Measurements from ENCODE around the gene FBXW10B.
"Not testable (repeated sequence)": the region's sequence is repeated elsewhere in the genome, so short reads cannot be mapped to it uniquely, and the experiment has no call there.

FBXW10B gene

DNA sequence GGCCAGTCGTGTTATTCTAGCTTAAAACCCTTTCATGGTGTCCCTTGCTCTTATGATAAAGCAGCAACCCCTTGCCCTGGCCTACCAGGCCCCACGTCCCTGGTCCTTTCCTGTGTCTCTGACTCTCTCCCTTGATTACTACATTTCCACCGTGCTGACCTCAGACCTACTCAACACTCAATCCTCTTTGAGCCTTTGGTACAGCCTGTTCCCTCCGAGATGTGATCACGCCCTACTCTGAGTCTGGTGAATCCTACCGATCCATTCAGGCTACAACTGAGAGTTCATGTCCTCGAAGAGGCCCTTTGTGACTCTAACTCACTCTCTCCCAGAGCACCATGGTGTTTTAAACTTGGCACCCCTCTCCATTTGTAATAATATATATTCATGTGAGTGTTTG, 10.5 kb upstream of the FBXW10B start:
- not testable (repeated sequence) for DNase-seq

- not testable (repeated sequence) for DNase-seq
These were observed 4.2 kb upstream of the FBXW10B start for GRCh38 chr17:15623661-15624209.

DNA sequence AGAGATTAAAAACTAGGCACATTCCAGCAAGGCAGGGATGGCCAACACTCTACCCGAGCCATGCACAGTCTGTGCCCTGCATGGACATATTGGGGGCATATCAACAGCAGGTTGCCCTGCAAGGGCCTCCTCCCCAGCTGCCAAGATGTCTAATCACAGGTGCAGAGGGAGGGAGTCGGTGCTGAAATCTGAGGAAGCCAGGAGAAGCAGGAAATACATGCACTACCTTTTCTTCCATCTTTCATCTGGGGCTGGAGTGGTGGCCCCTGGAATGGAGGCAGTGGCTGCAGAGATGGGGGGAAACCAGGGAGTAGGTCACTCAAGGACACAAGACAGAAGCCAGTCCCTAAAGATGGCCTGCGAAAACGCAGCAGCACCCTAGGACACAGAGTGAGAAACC, 3.8 kb upstream of the FBXW10B start:
- not testable (repeated sequence) for DNase-seq

GRCh38 chr17:15622124-15622523, 2.6 kb upstream of the FBXW10B start:
- DNase-seq: not testable (repeated sequence)

GRCh38 chr17:15616828-15617227, 2.7 kb downstream of the FBXW10B start:
- DNase-seq: not testable (repeated sequence)

DNA sequence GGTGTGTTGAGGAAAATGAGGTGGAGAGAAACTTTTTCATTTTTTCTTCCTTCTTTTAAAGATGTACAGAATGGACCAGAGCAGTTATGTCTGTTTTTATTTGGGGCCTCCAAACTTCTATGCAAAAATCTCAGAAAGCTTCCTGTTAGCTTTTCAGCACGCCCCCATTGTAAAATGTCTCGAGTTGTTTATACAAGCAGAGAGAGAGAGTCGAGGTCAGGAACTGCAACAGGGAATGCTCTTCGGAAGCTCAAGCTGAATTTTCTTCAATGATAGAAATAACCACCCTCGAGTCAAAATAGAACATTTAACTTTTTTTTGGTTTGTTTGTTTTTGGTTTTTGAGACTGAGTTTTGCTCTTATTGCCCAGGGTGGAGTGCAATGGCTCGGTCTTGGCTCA, 3.7 kb downstream of the FBXW10B start:
- not testable (repeated sequence) for DNase-seq

GRCh38 chr17:15613111-15613510, 6.4 kb downstream of the FBXW10B start:
- not testable (repeated sequence) for DNase-seq

DNA sequence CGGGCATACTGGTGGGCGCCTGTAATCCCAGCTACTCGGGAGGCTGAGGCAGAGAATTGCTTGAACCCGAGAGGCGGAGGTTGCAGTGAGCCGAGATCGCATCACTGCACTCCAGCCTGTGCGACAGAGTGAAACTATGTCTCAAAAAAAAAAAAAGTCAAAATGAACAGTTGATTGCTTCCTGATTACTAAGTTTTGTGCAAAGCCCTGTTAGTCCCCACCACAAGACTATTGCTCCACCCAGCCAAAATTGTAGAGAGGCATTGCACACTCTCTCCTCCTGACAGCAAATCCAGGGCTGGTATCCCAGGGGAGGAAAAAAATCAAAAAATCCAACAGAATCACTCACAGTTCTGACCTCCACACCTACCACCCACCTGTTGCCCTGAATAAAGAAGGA, 26.5 kb downstream of the FBXW10B start:
- DNase-seq: not testable (repeated sequence)

DNA sequence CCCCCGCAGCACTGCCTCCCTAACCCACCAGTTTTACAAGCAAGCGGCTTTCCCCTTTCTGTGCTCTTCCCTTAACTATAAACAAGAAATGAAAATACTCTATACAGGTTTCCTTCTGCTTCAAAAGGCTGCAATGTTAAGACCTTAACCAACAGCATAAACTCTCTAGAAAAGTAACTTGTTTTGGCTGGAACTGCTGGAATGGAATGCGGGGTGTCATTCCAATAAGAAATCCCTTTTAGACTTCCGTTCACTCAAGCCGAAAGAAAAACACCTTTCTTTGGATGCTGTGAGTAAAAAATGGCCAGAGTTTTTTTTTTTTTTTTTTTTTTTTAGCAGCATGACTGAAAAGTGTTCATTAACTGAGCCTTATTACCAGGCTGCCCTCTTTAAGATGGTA, 27.5 kb downstream of the FBXW10B start:
- not testable (repeated sequence) for DNase-seq

GRCh38 chr17:15590844-15591243, 28.7 kb downstream of the FBXW10B start:
- not testable (repeated sequence) for DNase-seq

GRCh38 chr17:15589544-15590536, 29.7 kb downstream of the FBXW10B start:
- DNase-seq: peak; percentile 3 to 18

DNA sequence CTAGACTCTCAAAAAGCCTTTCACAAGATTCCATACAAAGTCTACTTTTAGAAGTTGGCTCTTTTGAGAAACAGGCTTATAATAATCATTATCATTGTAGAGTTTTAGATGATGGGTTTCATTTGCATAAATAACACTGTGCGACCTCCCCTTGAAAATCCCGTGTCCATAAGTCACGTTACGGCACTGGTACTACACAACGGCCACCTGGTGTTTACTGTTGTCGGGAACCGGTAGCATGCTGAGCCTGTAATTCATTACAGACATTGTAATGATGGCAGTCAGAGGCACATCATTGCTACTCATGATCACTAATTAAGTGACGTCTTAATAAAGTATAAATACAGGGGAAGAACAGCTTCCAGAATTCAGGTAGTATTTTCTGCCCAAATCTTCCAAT, 31.5 kb downstream of the FBXW10B start:
- not testable (repeated sequence) for DNase-seq

DNA sequence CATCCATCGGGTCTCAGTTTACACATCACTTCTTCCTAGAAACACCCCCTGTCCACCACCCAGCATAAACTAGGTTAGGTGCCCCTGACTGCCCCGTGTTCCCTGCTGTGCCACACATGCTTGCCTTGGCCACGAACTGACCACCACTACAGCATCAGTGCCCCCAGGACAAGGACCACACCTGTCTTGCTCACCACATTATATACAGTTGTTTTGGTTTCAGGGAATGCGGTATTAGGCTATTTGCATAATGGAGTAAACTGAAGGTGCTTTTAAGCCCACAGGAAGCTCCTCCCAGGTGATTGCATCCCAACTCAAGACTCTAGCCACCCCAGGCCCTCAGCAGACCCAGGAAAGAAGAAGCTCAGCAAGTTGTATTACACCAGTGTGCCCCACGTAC, 36.2 kb downstream of the FBXW10B start:
- not testable (repeated sequence) for DNase-seq

GRCh38 chr17:15581462-15581861, 38.0 kb downstream of the FBXW10B start:
- DNase-seq: not testable (repeated sequence)

DNA sequence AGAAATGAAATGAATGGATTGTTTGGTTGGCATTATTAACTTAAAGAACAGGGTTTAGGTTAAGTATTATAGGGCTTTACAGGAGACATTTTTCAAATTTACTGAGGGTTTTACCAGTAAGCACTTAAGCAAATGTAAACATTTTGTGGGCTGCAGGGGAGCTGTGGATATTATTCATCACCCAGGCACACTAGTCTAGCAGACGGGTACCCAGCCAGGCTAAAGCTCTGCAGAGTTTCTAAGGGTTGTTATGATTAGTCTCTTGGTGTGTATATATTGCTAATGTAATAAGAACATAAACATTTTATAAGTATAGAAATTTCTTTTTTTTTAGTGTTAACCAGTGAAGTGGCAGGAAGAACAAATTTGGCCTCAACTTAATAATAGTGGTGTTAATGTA, 42.7 kb downstream of the FBXW10B start:
- DNase-seq: not testable (repeated sequence)

- not testable (repeated sequence) for DNase-seq
These were observed 44.8 kb downstream of the FBXW10B start for GRCh38 chr17:15574660-15575059.

DNA sequence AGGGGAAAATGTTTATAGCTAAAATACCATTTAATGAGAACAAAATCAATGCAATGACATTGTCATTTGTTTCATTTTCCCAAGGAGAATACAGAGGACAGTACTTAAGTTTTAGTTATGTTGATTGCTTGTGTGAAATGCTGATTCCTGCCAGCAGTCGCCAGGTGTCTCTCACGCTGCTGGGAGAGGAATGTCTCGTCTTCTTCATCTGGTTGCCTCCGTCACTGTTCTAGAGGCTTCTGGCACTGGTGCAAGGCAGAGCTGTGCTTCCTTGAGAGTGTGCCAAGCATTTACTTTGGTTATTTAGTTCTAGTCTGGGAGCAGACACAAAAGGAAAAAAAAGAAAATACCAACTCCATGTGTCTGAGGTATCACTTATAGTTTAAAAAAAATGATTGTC, 45.6 kb downstream of the FBXW10B start:
- not testable (repeated sequence) for DNase-seq

All from stimulated activated CD4-positive, alpha-beta T cell treated with anti-CD3 and anti-CD28 coated beads, Interleukin-2, amount 100 ng/mL, for 48 hours (primary cell).